Stimulated activated CD4-positive, alpha-beta T cell treated with anti-CD3 and anti-CD28 coated beads, Interleukin-1b, Interleukin-23, amount 100 ng/mL, for 48 hours (primary cell): ENCODE measurements around the gene YTHDF2.

Experiments
- DNase-seq: peaks from one replicate; pipeline ENCODE4 v3.0.0-alpha.2; 2020

The YTHDF2 gene

GRCh38 chr1:28803662-28804061 lies 66.9 kb downstream of the YTHDF2 start:
- DNase-seq, result no peak

- DNase-seq, result no peak
These were observed 67.3 kb downstream of the YTHDF2 start for GRCh38 chr1:28804071-28804470.

GRCh38 chr1:28807046-28807445 lies 70.3 kb downstream of the YTHDF2 start:
- no peak for DNase-seq

- DNase-seq, result no peak
These were observed 71.2 kb downstream of the YTHDF2 start for GRCh38 chr1:28807986-28808385.

DNA sequence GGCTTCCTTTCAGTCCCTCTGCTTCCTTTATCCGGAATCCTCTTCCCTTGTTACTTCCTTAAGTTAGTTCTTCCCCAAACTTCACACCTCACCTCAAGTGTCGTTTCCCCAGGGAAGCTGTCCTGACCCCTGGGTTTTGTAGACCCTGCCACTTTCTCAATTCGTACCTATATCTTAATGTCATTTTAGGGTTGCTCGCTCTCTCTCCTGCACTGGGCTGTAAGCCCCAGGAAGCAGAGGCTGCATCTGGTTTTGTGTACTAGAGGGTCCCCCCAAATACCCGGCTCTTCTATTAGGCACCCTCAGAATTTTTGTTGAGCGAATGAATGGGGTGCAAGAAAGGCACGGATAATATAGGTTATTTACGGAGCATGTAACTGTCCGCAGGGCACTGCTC lies 74.6 kb downstream of the YTHDF2 start:
- no peak for DNase-seq

- no peak for DNase-seq
These were observed 75.3 kb downstream of the YTHDF2 start, which contains the start of gene OPRD1 for GRCh38 chr1:28811766-28812668. Gene OPRD1 (plus strand): TSS chr1:28812170. CDS start chr1:28812384, 214 bp downstream.

- no peak for DNase-seq
These were observed 76.1 kb downstream of the YTHDF2 start for GRCh38 chr1:28812669-28813468.

DNA sequence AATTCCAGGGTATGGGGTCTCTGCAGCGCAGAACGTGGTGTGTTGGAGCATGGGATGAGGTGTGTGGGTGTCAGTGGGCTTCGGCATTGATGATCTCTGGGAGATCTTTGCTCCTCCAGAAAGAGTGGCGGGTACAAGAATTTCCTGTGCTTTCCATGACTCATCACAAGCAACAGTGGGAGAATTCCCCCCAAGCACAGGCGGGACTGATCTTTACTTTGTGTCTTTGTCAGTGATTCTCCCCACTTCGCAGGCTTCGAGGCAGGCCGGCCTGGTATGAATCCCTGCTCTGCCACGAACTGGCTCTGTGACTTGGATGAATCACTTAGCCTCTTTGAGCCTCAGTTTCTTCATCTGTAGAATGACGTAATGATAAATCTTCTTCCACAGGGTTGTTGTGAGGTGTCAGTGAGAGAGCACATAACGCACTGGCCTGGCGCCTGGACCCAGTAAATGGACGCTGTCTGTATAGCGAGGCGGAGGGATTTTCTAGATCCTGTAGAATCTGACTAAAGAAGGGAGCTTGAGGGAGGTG lies 77.3 kb downstream of the YTHDF2 start:
- no peak for DNase-seq

DNA sequence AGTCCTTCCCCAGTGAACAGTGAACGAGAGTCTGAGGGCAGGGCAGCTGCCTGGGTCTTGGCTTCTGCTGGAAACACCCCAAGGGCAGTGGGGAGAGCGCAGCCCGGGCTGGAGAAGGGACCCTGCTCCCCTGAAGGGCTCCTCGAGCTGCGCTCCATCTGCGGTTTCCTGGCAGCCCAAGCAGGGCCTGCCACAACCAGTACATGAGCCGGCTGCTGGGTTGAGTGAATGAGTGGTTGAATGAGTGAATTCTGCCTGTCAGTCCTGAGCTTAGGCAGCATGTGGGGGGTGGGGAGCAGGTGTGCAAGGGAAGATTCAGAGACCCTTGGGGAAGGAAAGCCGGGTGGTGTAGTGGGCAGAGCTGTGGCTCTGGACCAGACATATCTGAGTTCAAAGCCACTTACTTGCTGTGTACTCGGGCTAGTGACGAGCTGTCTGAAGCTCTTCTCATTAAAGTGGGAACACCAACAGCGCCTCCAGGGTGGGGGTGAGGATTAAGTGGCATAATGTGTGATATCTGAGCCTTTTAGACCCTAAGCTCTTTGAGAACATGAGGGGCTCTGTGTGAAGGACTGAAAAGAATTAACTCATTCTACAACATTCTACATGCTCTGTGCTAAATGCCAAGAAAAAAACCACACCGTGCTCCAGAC lies 78.9 kb downstream of the YTHDF2 start:
- no peak for DNase-seq

DNA sequence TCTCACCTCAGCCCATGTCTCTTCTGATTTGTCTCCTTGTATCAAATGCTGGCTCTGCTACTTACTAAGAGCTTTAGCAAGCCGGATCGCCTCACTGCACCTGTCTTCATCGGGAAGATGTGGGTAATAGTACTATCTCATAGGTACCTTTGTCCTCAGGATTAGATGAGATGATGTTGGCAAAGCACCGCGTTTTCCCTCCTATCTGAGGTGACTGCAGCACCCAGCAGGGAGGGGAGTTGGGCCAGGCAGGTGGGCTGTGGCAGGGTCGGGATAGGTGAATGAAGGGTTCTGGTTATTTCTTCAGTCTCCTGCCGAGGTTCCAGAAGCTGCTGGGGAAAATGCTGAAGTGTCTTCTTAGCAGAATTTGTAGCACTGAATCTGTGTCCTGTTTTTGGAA lies 80.4 kb downstream of the YTHDF2 start:
- no peak for DNase-seq

DNA sequence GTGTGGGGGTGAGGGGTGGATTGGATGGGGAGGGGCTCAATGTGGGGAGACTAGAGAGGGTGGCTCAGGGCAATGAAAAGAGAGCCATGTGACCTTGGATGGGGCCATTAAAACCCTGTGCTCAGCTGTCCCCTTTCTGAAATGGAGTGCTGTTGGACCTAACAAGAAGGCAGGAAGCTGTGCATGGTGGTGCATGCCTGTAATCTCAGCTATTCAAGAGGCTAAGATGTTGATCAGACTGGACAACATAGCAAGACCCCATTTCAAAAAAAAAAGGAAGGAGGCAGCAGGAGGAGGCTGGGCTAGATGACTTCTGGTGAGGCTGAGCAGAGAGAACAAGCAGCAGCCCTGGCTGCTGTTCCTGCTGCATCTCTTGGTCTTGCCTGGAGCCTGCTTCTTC lies 82.3 kb downstream of the YTHDF2 start:
- no peak for DNase-seq
